B cell (primary cell): ENCODE results near the gene PLD4. TPM values are rescaled to one million over a fixed set of nuclear protein-coding genes. Genes with fewer than 3 reads are reported as not detected.

Source experiments
- ATAC-seq: fragments of 200-7000 bp; cut with Tn5 transposase; one replicate; pipeline ENCODE4 v1.10.0; 2021; ENCODE audit warnings: low read depth, mild to moderate bottlenecking, moderate number of reproducible peaks, moderate library complexity
- CTCF ChIA-PET: fragments of 350-600 bp; sonication (Branson Sonifier 250); formaldehyde crosslinking; loops from one replicate; lab custom pipeline; 2021; ENCODE audit warnings: antibody characterized with exemption, inconsistent platforms; lab: Charles Lee
- POLR2A ChIA-PET: fragments of 350-600 bp; sonication (Branson Sonifier 250); formaldehyde crosslinking; loops from one replicate; lab custom pipeline; 2021; ENCODE audit warnings: antibody characterized with exemption; lab: Charles Lee
- DNase-seq: peaks from one replicate; pipeline ENCODE4 v3.0.0; 2013
- H2AFZ ChIP-seq: 2 replicates; pipeline ENCODE4 v1.6.1; 2012; ENCODE audit warnings: mild to moderate bottlenecking, low read depth, low read length; ENCODE audit not compliant: insufficient read depth, poor library complexity, severe bottlenecking
- H3K27ac ChIP-seq, 2 donors: 1 replicate in 1 of 2; 2 replicates in 1 of 2; pipeline ENCODE4 v1.5.1; 2012 to 2013; ENCODE audit warnings: low read length in 2 of 2, mild to moderate bottlenecking in 2 of 2, moderate library complexity in 1 of 2
- H3K27me3 ChIP-seq, 4 experiments: fragments of 200-600 bp in 1 of 4; sonication (generic) in 1 of 4; replicated peaks in 1 of 4; 1 replicate in 2 of 4; 2 replicates in 2 of 4; pipeline versions ENCODE4 v1.6.1 to v1.7.0; 2013 to 2016; ENCODE audit warnings: low read length in 3 of 4, mild to moderate bottlenecking in 2 of 4, mixed read lengths in 1 of 4, moderate library complexity in 1 of 4; ENCODE audit not compliant: insufficient read depth in 4 of 4, control insufficient read depth in 3 of 4; ENCODE audit errors: control extremely low read depth in 1 of 4
- H3K36me3 ChIP-seq, 2 experiments: replicated peaks in 1 of 2; 1 replicate in 1 of 2; 2 replicates in 1 of 2; pipeline versions ENCODE4 v1.6.1 to v1.7.1; 2013; ENCODE audit warnings: low read length in 1 of 2; ENCODE audit not compliant: insufficient read depth in 2 of 2, control insufficient read depth in 1 of 2; ENCODE audit errors: control extremely low read depth in 1 of 2, extremely low read depth in 1 of 2
- H3K4me1 ChIP-seq, 2 donors: fragments of 200-600 bp in 1 of 2; sonication (generic) in 1 of 2; 1 replicate in 1 of 2; 2 replicates in 1 of 2; pipeline versions ENCODE4 v1.5.1 to v1.6.1; 2013 to 2017; ENCODE audit warnings: low read length in 2 of 2; ENCODE audit not compliant: control insufficient read depth in 2 of 2, insufficient read depth in 2 of 2
- H3K4me2 ChIP-seq: replicated peaks from 2 replicates; pipeline ENCODE3; 2012; ENCODE audit warnings: mild to moderate bottlenecking, low read depth, low read length; ENCODE audit not compliant: poor library complexity, severe bottlenecking
- H3K4me3 ChIP-seq, 5 experiments: fragments of 200-600 bp in 1 of 5; sonication (generic) in 1 of 5; 1 replicate in 3 of 5; 2 replicates in 2 of 5; pipeline versions ENCODE4 v1.5.1 to v1.7.0; 2011 to 2016; ENCODE audit warnings: low read length in 4 of 5, mild to moderate bottlenecking in 4 of 5, low read depth in 2 of 5, control low read depth in 1 of 5, moderate library complexity in 1 of 5; ENCODE audit not compliant: insufficient read depth in 1 of 5; ENCODE audit errors: control extremely low read depth in 1 of 5, extremely low read depth in 1 of 5
- H3K79me2 ChIP-seq: fragments of 200-600 bp; sonication (generic); one replicate; pipeline ENCODE4 v1.6.0; 2016; ENCODE audit warnings: low read length; ENCODE audit not compliant: control insufficient read depth, insufficient read depth
- H3K9ac ChIP-seq: fragments of 200-600 bp; sonication (generic); 2 replicates; pipeline ENCODE4 v1.6.1; 2017; ENCODE audit warnings: mild to moderate bottlenecking, low read length, moderate library complexity
- H3K9me3 ChIP-seq, 3 donors: one replicate each; pipeline versions ENCODE4 v1.6.1 to v1.7.1; 2013; ENCODE audit warnings: low read length in 2 of 3; ENCODE audit not compliant: control insufficient read depth in 2 of 3, insufficient read depth in 1 of 3; ENCODE audit errors: control extremely low read depth in 1 of 3
- H4K20me1 ChIP-seq: 2 replicates; pipeline ENCODE4 v1.6.0; 2012; ENCODE audit warnings: mild to moderate bottlenecking, low read length; ENCODE audit not compliant: insufficient read depth, control insufficient read depth, poor library complexity, severe bottlenecking
- H3K27ac Mint-ChIP-seq: one replicate; pipeline ENCODE4 v1.8.0; 2021; ENCODE audit warnings: mixed read lengths
- H3K27me3 Mint-ChIP-seq: one replicate; pipeline ENCODE4 v1.8.0; 2021; ENCODE audit warnings: mixed read lengths
- H3K4me1 Mint-ChIP-seq: one replicate; pipeline ENCODE4 v1.8.0; 2021; ENCODE audit warnings: mixed read lengths
- H3K4me3 Mint-ChIP-seq: one replicate; pipeline ENCODE4 v1.8.0; 2021; ENCODE audit warnings: mixed read lengths
- H3K9me3 Mint-ChIP-seq: one replicate; pipeline ENCODE4 v1.8.0; 2022; ENCODE audit warnings: mixed read lengths; ENCODE audit not compliant: insufficient read depth
- CTCF ChIP-seq: fragments of 200-600 bp; IDR thresholded peaks from one replicate; pipeline ENCODE4 v1.8.0; 2022; ENCODE audit warnings: antibody characterized with exemption, mild to moderate bottlenecking
- EZH2 ChIP-seq: IDR thresholded peaks from 2 replicates; pipeline ENCODE4 v1.6.1; 2012; ENCODE audit warnings: borderline replicate concordance, low read depth, mild to moderate bottlenecking, moderate library complexity, low read length; ENCODE audit not compliant: insufficient read depth, poor library complexity, severe bottlenecking
- WGBS: methylation state at CpG from one replicate; pipeline ENCODE4 v1.1.5; 2013; ENCODE audit warnings: missing lambda C conversion rate; ENCODE audit not compliant: insufficient coverage; 5-methylcytosine and 5-hydroxymethylcytosine counted together
- intact Hi-C: fragments of 100-400 bp; cut with micrococcal nuclease; formaldehyde crosslinking; loops from one replicate; pipeline ENCODE4 v1.10.0; 2022
- polyA plus RNA-seq: library from polyadenylated mRNA; depleted of rRNA; stranded (reverse); fragments of >200 nt; gene quantifications from 2 replicates; pipeline ENCODE4 v1.2.3, GENCODE V29; 2012
- total RNA-seq, 2 donors: library from RNA; stranded (reverse); fragments of 120-200 nt in 1 of 2; gene quantifications; 1 replicate in 1 of 2; 2 replicates in 1 of 2; pipeline versions ENCODE4 v1.2.3 to v1.2.4, GENCODE V29; 2013 to 2022

The PLD4 gene
- total and polyA plus RNA-seq, 2 donors (not counting 1 experiment from before 2014, with no cell fraction given): 49.9 to 79.7 TPM

- ChIA-PET POLR2A (no interaction called here), CTCF (interaction anchor here (0.8 to 1.5 kb wide), 2 partner anchors 21 to 30 kb away, joined by 3 to 4 read pairs; no protein-coding TSS in a partner anchor)
- no peaks in the 10 kb centered on the region for H3K36me3 ChIP-seq
- H3K9ac ChIP-seq: no peak overlapping the region
- H2AFZ ChIP-seq: no peak overlapping the region
- no peak overlapping the region for H3K27ac ChIP-seq
- ATAC-seq: no peak
- H3K4me1 Mint-ChIP-seq: peaks cover 11% of the 10 kb centered on the region
- no peak for DNase-seq
- 79% methylated on average over 4 of the region's 12 CpGs for WGBS
- no peak overlapping the region for H3K4me3 Mint-ChIP-seq
- intact Hi-C loops: no loop called here
- no peaks in the 10 kb centered on the region for H3K79me2 ChIP-seq
- TF ChIP-seq EZH2 (no peak), CTCF (no peak)
- H3K27ac Mint-ChIP-seq: no peak overlapping the region
- H3K4me3 ChIP-seq: no peak overlapping the region
- H3K4me1 ChIP-seq: peaks cover 5 to 7% of the 10 kb centered on the region in 2 donors
- no peaks in the 10 kb centered on the region for H4K20me1 ChIP-seq
- peaks cover 22% of the 10 kb centered on the region for H3K27me3 Mint-ChIP-seq
- H3K27me3 ChIP-seq: peaks cover 0 to 12% (median 0%) of the 10 kb centered on the region in 4 experiments
- H3K4me2 ChIP-seq: no peak overlapping the region
- no peaks in the 10 kb centered on the region for H3K9me3 Mint-ChIP-seq
- no peaks in the 10 kb centered on the region for H3K9me3 ChIP-seq
These were observed 23.8 kb upstream of the PLD4 start for GRCh38 chr14:104900639-104901512.

GRCh38 chr14:104903990-104904389 is 20.7 kb upstream of the PLD4 start:
- no peak for TF ChIP-seq EZH2
- no peak for TF ChIP-seq CTCF
- no peak overlapping the region for H2AFZ ChIP-seq
- H3K9me3 Mint-ChIP-seq: no peaks in the 10 kb centered on the region
- H3K4me1 ChIP-seq: peaks cover 0 to 7% of the 10 kb centered on the region in 2 donors
- H3K4me3 ChIP-seq: no peak overlapping the region
- no peaks in the 10 kb centered on the region for H3K36me3 ChIP-seq
- H3K27ac ChIP-seq: no peak overlapping the region
- H3K4me1 Mint-ChIP-seq: peaks cover 8% of the 10 kb centered on the region
- CTCF ChIA-PET: no interaction called here
- no peaks in the 10 kb centered on the region for H4K20me1 ChIP-seq
- no peak overlapping the region for H3K4me2 ChIP-seq
- H3K27me3 ChIP-seq: peaks cover 0 to 11% (median 0%) of the 10 kb centered on the region in 4 experiments
- H3K79me2 ChIP-seq: no peaks in the 10 kb centered on the region
- no peak overlapping the region for H3K27ac Mint-ChIP-seq
- no peak overlapping the region for H3K9ac ChIP-seq
- no CpG with 5 or more reads among the region's 7 CpGs for WGBS
- H3K27me3 Mint-ChIP-seq: peaks cover 25% of the 10 kb centered on the region
- POLR2A ChIA-PET: no interaction called here
- intact Hi-C loops: no loop called here
- ATAC-seq (no peak), DNase-seq (no peak)
- H3K4me3 Mint-ChIP-seq: no peak overlapping the region
- peaks cover 0 to 4% (median 0%) of the 10 kb centered on the region in 3 donors for H3K9me3 ChIP-seq
